ENCODE measurements around the gene PSG7.
"Not testable (repeated sequence)": the region's sequence is repeated elsewhere in the genome, so short reads cannot be mapped to it uniquely, and the experiment has no call there.

DNA sequence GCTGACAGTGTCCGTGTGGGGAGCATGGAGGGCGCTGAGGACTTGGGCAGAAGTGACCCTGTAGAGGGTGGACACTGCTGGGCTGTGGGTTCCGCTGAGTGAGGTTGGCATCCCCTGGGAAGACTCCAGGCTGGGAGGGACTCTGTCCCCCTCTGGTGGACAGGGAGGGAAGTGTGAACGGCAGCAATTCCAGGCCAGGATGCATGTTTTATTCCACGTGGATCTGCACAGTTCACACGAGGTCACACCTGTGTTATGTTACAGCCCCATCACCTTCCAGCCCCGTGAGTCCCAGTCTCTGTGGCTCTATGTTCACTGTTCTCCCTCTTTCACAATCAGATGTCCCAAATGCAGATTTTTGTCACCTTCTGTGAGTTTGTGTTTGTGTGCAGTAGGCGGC is 55.7 kb downstream of the PSG7 start:
- not testable (repeated sequence) for TF ChIP-seq CTCF, POLR2AphosphoS5 (IDR thresholded peaks at IDR 0.05)

Measured in suprapubic skin (tissue), 3 donors.